HG02763 (cell line): ENCODE measurements around the gene LMAN1L.

ENCODE experiments used
- ATAC-seq: cut with Tn5 transposase; IDR thresholded peaks from one replicate; pipeline ENCODE4 v1.9.1; 2021; ENCODE audit warnings: mild to moderate bottlenecking, moderate library complexity; ENCODE audit not compliant: unreplicated experiment

Gene LMAN1L

DNA sequence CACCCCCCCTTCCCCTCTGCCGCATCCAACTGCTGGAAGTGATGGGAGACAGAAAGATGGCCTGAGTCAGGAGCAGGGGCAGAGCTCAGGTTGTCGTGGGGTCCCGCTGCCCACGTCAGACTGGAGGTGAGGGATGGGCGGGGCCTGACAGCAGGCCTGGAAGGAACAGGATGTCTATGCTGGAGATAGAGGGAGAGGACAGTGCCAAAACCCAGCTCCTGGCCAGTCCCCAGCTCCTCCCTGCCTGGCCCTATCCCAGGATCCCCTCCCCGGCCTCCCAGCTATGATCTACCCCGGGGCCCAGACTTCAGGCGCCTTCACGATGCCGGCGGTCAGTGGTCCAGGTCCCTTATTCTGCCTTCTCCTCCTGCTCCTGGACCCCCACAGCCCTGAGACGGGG is at the start of gene LMAN1L:
TSS of gene LMAN1L (plus strand) at position 303 of the 400 bp plus-strand sequence. CDS start at position 323, 20 bp downstream.
- ATAC-seq: no peak

DNA sequence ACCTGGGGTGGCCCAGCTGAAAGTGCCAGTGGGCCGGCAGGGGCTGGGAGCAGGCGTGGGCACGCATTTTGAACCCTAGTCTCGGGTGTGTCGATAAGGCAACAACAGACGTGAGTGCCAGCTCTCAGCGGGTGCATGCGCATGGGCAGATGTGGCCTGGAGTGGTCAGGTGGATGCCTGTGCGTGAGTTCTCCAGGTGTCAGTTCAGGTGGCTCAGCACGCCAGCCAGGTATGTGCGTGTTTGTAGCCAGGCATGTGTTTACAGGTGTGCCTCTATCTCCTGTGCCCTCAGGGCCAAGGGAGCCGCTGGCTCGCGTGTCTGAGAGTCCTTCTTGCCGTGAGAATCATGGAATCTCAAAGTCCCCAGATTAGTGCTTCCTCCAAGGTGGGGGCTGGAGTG is 49.2 kb upstream of the LMAN1L start:
- ATAC-seq: no peak

DNA sequence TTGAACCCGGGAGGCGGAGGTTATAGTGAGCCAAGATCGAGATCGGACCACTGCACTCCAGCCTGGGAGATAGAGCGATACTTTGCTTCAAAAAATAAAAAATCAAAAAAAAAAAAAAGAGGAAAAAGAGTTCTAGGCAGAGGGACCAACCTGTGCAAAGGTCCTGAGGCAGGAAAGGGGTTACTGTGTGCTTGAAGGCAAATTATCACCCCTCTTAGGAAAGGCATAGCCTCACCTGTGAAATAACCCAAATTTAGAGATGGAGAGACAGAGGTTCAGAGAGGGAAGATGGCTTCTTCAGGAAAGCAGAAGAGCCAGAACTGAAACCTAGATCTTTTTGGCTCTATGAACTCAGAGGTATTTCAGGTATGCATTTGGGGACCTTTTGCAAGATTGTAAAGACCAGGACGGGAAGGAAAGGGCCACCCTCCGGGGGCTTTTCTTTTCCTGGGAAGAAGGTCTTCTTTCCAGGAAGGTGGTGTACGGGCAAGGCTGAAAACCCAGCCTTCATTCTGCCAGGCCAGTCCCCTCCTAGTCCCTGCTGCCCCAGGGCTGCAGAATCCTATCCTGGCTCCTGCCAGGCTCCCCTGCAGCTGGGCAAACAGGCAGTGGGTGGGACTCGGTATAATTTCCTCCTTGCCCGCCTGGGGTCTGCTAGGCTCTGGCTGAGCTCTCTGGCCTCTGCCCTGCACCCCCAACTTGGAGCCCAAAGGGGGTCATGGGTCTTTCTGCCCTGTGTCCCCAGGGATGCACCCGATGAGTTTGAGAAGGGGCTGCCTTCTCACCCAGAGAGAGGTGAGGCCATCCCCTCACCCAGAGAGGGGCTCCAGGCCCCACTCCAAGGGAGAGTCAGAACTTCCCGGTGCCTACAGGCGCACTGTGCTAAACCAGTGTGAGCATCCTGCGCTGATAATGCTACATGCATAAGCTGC is 45.2 kb upstream of the LMAN1L start:
- ATAC-seq: no peak

DNA sequence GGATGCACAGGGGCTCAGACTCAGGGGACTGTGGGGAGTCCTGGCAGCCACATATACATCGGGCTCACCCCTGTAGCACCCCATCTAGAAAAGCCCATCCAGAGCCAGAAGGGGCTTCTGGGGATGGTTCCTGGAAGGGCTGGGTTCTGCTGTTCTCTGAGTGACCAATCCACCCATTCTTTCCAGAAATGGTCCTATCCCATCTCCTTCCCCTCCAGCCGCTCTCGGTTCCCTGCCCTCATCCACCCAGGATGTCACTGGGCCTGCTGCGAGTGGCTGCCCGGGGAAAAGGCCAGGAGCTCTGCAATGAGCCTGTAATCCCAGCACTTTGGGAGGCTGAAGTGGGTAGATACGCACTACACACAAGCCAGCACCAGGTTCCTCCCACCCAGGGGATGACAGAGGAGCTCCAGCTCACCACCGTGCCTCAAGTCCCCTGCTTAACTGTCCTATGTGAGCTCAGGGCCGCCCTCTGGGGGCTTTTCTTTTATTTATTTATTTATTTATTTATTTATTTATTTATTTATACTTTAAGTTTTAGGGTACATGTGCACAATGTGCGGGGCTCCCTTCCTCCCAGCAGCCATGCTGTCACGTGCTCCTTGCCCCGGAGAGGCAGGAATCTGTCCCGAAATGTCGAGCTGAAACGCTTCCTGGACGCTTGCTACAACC is 44.4 kb upstream of the LMAN1L start:
- ATAC-seq: no peak

DNA sequence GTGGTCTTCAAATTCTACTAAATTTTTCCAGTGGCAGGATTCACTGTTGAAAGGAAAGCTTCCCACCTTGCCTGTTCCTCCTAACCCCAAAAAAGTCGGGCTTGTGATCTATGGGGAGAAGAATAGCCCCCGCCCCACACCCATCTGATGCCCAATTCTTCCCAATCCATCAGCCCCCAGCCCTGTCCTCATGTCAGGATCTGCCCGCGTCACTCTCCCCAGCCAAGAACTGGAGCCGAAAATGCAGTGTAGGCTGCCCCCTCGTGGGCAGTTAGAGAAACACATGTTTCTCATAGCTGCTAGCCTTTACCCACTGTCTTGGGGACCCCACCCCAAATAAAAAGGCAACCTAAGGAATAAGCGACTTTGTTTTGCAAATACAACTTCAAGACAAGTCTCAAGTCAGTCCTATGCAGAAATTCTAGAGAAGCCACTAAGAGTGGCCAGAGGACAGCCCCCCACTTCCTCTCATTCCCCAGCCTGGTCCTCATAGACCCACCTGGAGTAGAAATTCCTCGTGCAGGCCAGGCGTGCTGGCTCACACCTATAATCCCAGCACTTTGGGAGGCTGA is 43.8 kb upstream of the LMAN1L start:
- no peak for ATAC-seq

DNA sequence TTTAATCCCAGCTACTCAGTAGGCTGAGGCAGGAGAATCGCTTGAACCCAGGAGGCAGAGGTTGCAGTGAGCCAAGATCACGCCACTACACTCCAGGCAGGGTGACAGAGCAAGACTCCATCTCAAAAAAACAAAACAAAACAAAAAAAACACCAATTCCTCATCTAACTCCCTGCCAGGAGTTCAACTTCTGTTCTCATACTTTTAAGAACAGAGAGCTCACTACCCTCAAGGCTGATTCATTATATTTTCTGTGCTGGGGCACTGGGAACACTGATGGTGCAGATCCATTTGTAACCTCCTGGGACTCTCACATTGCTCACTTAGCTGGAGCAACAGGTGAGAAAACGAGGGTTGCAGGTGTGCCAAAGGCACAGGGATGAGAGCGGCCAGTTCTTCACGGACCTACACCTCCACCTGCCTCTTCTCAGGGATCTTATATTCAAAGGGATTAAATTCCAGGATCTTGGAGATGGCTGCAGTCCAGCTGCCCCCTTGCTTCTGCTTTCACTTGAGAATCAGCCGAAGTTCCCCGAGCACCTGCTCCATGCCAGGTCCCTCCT is 43.1 kb upstream of the LMAN1L start:
- no peak for ATAC-seq

DNA sequence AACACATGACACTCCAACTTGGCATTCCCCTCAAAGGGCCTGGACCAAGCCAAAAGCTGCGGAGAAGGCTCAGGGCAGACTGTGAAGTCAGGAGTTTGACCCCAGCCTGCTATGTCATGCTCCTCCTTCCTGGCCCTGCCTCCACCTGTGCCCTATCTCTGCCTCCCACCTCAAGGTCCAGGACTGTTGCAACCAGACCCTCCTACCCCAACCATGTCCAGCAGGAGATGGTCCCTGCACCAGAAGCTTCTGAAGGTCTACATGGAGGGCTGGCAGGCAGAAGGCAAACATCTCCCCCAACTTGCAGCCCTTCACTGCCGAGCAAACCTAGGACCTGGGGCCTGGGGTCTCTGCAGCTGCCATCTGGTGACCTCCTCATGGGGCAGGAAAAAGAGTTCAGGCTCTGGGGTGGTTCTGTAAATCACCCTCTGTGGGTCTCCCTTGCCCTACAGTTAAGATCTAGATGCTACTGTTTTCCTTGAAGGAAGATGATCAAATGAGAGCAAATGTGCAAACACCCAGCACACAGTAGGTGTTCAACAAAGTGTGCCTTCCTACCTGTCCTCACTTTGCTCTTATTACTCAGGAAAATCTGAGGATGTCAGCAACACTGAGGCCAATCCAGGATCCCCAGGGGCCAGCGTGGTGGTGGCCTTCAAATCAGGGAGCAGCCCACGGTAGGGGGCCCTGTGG is 42.3 kb upstream of the LMAN1L start:
- no peak for ATAC-seq

DNA sequence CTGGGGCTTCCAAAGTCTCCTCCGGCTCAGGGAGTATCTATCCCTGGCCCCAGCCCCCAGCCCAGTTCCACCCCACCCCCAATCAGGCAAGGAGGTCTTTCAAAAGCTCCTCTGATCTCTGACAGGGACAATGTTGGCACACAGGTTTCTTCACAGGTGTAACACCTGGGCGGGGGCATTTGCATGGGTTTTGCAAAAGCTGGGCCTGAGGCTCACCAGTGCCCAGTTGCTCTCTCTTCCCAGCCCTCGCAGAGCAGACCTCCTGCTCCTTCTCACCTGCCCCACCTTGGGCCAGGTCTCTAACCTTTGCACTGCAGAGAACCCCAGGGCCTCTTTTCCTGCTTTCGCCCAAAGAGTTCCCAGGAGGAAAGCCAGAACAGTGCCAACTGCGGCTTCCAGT is 39.3 kb upstream of the LMAN1L start:
- ATAC-seq: no peak

DNA sequence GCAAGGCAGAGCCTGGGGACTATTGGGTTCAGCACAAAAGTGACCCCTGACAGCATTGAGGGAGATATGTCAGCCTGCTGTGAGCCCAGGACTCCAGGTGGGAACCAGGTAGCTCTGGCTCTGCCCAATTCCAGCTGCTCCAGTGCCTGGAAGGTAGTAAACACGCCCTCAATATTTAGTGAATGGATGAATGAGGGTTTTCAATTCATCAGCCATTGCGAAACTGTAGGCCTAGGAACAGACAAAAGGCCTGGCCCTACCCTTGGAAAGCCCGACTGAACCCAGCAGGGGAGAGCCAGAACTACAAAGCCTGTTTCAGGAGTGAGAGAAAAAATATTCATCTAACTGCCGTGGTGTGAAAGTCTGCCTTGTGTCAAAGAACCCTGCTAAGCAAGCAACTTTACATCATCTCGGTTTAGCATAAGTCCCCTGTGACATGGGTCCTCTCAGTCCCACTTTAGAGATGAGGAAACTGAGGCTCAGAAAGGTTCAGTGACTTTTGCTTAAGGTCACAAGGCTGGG is 38.8 kb upstream of the LMAN1L start:
- no peak for ATAC-seq

DNA sequence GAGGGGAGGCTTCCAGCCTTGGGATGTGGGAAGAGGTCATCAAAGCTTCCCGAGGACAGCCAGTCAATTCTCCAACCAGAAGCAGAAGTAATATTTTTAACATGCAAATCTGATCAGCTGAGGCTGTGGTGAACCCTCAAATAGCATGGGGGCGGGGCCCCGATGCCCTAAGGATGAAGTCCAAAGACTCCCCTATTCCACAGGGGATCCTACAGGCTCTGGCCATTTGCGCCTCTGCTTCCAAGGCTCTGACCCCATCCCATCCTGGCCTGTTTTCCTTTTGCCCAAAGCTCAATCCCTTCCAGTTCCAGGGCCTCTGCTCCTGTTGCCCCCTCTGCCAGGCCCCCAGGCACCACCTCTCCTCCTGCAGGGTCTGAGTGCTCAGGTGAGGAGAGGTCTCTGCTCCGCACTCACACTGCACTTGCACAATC is 37.5 kb upstream of the LMAN1L start:
- no peak for ATAC-seq

DNA sequence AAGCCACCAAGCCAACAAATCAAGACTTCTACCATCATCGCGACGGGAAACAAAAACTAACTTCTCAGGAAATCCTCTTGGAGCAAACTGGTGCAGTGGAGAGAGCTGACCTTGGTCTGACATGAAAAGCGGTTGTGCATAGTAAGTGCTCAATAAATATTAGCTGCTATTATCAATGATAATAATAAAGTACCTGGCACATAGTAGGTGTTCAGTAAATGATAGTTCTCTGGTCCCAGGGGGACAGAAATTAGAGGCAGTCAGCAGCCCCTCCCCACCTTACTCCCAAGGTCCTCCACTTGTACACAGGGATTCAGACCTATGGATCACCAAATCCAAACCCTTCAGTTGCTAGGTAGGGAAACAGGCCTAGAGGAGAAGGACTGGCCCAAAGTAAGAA is 36.7 kb upstream of the LMAN1L start:
- ATAC-seq: no peak

DNA sequence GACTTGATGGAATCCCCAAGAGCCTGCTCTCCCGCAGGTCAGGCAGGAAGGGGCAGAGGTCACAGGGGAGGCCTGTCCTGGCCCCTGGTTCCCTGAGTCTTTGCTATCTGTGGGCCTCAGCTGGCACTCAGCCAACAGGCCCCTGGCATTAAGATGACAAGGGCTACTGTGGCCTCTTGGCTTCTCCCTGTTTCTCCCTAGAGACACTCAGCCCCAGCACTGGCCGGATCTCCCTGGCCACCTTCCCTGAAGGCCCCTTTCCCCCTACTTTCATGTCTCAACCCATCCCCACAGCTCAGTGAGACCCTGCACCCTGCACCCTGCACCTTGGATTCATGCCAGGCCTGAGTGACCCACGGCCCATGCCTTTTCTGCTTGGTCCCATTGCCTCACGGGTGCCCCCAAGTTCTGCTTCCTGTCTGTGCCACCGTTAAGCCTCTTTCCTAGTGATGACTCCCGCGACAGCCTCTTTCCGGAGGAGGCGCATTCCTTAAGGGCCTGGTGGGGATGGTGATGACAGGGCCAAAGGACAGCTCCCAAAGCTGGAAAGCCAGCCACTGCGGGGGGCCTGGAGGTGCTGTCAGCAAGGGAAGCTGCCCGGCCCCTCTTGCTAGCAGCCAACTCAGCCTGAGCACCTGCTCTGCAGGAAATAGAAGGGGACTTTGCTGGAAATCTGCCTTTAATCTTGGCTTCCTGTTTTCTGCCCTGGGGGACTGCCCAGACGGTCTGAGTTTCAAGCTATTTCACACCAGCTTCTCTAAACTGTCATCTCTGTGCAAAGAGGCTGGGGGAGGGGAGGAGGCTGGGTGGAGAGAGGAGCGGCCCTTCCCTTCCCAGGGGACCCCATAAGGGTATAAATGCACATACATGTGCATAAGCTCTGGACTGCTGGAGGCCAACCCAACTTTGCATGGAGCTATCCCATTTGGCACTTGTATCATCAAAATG is 35.5 kb upstream of the LMAN1L start:
- no peak for ATAC-seq

DNA sequence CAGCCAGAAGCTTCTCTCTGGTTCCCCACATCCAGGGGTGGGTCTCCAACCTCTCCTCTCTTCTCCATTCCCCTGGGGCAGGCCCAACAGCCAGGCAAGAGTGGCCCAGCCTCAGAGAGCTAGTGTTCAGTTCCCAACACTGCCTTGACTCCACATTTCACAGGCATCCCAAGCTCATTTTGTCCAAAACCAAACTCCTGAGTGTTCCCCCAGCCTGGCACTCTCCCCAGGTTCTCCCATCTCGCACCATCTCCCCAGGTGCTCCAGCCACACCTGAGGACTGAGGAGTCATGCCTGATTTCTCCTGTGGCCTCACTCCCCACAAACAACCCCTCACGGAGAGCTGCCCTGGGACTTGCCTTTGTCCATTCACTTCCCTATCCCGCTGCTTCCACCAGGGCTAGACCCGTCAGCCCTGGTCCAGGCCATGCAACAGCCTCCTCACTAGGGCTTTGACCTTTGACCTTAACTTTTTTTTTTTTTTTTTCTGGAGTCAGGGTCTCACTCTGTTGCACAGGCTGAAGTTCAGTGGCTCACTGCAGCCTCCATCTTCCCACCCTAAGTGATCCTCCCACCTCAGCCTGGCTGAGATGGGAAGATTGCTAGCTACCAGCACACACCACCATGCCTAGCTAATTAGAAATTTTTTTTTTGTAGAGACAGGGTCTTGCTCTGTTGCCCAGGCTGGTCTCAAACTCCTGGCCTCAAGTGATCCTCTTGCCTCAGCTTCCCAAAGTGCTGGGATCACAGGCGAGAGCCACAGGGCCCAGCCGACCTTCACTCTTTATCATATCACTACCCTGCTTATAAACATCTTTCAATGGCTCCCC is 34.7 kb upstream of the LMAN1L start:
- no peak for ATAC-seq

DNA sequence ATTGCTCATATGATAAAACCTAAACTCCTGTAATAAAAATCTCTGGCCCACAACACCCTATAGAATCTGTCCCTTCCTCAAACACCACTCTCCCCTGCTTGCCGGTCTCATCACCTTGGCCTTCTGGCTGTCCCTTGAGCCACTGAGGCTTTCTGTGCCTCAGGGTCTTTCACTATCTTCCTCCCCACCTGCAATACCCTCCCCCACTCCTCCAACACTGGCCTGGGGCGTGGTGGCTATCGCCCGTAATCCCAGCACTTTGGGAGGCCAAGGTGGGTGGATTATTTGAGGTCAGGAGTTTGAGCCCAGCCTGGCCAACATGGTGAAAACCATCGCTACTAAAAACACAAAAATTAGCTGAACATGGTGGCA is 34.0 kb upstream of the LMAN1L start:
- no peak for ATAC-seq

DNA sequence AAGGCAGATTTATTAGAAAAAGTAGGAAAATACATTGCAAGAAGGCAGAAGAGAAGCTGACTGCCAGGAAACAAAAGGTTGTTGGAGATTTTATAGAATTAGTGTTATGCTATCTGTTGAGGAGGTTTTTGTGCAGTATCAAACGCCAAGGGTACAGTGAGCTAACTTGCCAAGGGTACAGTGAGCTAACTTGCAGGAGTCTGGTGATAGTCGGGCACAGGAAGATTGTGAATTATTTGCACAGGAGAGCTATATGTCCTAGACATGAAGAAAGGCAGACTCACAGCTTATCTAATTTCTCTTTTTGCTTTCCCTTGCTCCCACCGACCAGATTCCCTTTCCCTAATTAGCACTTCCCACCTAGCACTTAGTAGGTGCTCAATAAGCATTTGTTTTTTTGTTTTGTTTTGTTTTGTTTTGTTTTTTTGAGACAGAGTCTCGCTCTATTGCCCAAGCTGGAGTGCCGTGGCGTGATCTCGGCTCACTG is 33.4 kb upstream of the LMAN1L start:
- ATAC-seq: no peak

DNA sequence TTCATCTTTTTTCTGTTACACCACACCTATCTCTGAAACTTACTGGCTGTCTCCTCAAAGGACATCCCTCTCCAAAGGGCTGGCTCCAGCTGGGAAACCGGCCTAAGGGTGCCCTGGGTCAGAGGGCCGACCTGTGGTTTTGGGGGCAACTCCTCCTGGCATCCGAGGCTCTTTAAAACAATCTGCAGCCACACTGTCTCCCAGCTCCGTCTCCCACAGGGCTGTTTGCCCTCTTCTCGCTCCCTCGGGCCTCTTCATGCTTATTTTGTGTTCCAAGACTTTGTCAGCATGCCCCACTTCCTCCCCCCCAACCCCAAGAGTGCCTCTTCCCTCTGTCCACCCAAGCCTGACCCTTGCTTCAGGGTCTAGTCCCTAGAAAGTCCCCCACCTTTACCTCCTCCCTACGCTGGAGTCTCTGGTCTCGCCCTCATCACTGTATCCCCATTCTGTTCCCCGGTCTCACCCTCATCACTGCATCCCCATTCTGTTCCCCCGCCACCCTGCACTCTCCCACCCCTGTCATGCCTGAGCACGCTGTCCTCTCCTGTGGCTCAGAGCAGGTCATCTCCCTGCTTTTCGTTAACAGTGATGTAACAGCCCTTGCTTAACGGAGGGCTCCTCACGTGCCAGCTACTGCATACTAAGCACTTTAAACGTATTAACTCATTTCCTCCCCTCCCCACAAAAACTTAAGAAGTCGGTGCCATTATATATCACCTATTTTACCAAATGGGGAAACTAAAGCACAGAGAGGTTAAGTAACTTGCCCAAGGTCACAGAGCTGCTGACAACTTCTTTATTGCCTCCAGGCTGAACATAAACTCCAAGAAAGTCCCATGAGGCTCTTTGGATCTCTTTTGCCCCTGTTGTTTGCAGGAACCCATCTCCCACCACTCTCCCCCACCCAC is 31.9 kb upstream of the LMAN1L start:
- no peak for ATAC-seq

DNA sequence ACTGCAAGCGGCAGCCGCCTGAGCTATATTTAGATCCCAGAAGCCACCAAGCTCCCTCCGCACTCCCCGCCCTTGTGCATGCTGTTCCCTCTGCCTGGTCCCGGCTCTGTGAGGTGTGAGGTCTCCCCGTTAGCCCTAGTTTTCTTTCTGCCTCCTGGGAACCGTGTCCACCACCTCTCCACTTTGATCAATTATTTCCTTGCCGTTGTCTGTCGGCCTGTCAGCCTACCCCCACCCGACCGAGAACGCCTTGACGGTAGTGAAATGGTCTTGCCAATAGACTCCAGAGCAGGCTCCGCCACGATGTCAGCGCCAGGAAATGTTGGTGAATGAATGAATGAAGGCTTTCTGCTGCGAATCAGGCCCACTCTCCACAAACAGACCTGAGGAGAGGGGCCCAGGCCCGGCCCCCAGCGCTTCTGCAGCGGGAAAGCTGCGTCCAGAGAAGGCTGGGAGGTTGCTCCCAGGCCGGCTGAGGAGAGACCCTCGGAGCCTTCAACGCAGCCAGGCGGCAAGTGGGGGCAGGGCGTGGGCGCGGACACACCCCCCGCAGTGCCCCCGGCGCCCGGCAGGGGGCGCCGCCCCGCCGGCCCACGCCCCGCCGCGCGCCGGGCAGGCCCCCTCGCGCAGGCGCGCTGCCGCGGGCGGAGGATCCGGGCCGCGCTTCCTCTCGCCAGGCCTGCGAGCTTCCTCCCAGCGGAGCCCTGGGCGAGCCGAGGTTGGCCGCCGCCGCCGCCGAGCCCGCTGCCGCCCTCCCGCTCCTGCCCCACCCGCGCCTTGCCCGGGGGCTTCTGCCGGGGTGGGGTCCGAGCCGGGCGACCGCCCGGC is 31.0 kb upstream of the LMAN1L start, which contains the start of gene CSK:
TSS of gene CSK (plus strand) at position 650 of the 828 bp plus-strand sequence. CDS start 16,218 bp downstream, outside the sequence.
- ATAC-seq: peak; percentile 44
